Right cardiac atrium (tissue), 5 donors: ENCODE data around the gene RNASE1. TPM values are rescaled to one million over a fixed set of nuclear protein-coding genes. Genes with fewer than 3 reads are reported as not detected.
A peak's percentile ranks its signal among the peaks of the same experiment; 100 is the strongest.

Experiments used
- ATAC-seq, 2 donors: fragments of 200-7000 bp; cut with Tn5 transposase; one replicate each; pipeline versions ENCODE4 v1.8.0 to v1.9.1; 2020; ENCODE audit warnings: moderate library complexity in 2 of 2, mild to moderate bottlenecking in 1 of 2
- DNase-seq, 3 donors: peaks; one replicate each; pipeline ENCODE4 v3.0.0-alpha.2; 2020
- H3K27ac ChIP-seq: one replicate; pipeline ENCODE4 v1.5.1; 2013; ENCODE audit warnings: mild to moderate bottlenecking, low read length, control low read depth, moderate library complexity
- H3K27me3 ChIP-seq: one replicate; pipeline ENCODE4 v1.6.1; 2013; ENCODE audit not compliant: control insufficient read depth, insufficient read depth
- H3K4me1 ChIP-seq: one replicate; pipeline ENCODE4 v1.6.1; 2013; ENCODE audit warnings: low read length; ENCODE audit not compliant: control insufficient read depth, insufficient read depth
- H3K4me3 ChIP-seq: one replicate; pipeline ENCODE4 v1.5.1; 2013; ENCODE audit warnings: low read length, control low read depth
- H3K9me3 ChIP-seq: one replicate; pipeline ENCODE4 v1.6.1; 2013; ENCODE audit warnings: low read length; ENCODE audit not compliant: control insufficient read depth
- WGBS: extraction: QIAGEN DNeasy Blood & Tissue Kit; methylation state at CpG from one replicate; pipeline ENCODE4 v1.1.7; 2013; 5-methylcytosine and 5-hydroxymethylcytosine counted together
- intact Hi-C, 4 donors: fragments of 100-400 bp; cut with DNase I; formaldehyde crosslinking; loops; one replicate each; pipeline versions ENCODE4 v1.11.0 to v1.14.0; 2022 to 2023
- polyA plus RNA-seq: library from polyadenylated mRNA; stranded (reverse); fragments of 200-250 nt; gene quantifications from one replicate; pipeline ENCODE4 v1.2.3, GENCODE V29; 2013
- total RNA-seq, 4 donors: library from RNA; stranded (reverse); fragmentation: NEBNext Ultra II Directional; extraction: Animal tissue kit (Norgen Biotek cat#: 25700); gene quantifications; one replicate each; pipeline ENCODE4 v1.2.1, GENCODE V29; 2021
- donor health status: healthy with polysubstance abuse.
- donor health status: DM: no; HTN: yes; CAD: no.
- donor health status: DM: no; HTN: no; CAD: no.
- donor health status: DM: no; HTN: yes; CAD: no; lungs with severe emphysema.
- donor health status: DM: yes; HTN: yes; CAD: no.

The RNASE1 gene
- total and polyA plus RNA-seq, 5 donors = 256 to 394 (median 290) TPM

GRCh38 chr14:20794644-20795369, 7.8 kb downstream of the RNASE1 start:
- no peak for DNase-seq
- intact Hi-C loops = no loop called here
- Histone ChIP-seq H3K4me1 (no peaks in the 10 kb centered on the region), H3K27ac (no peak overlapping the region), H3K27me3 (no peaks in the 10 kb centered on the region), H3K4me3 (no peak overlapping the region), H3K9me3 (no peaks in the 10 kb centered on the region)
- no peak for ATAC-seq
- 77% methylated on average over 7 of the region's 7 CpGs for WGBS

GRCh38 chr14:20792556-20792955, 10.1 kb downstream of the RNASE1 start:
- 89% methylated on average over 4 of the region's 4 CpGs for WGBS
- ATAC-seq = no peak

GRCh38 chr14:20791597-20791996, 11.0 kb downstream of the RNASE1 start:
- H3K4me3 ChIP-seq = no peak overlapping the region
- WGBS = 82% methylated on average over 2 of the region's 2 CpGs
- intact Hi-C loops = no loop called here
- ATAC-seq = no peak
- no peaks in the 10 kb centered on the region for H3K9me3 ChIP-seq
- H3K27ac ChIP-seq = no peak overlapping the region
- H3K27me3 ChIP-seq = no peaks in the 10 kb centered on the region
- H3K4me1 ChIP-seq = no peaks in the 10 kb centered on the region
- no peak for DNase-seq

More at GRCh38 chr14:20792556-20792955, 10.1 kb downstream of the RNASE1 start:
- DNase-seq = no peak
- Histone ChIP-seq H3K4me1 (no peaks in the 10 kb centered on the region), H3K9me3 (no peaks in the 10 kb centered on the region), H3K27ac (no peak overlapping the region), H3K27me3 (no peaks in the 10 kb centered on the region), H3K4me3 (no peak overlapping the region)
- intact Hi-C loops = no loop called here

DNA sequence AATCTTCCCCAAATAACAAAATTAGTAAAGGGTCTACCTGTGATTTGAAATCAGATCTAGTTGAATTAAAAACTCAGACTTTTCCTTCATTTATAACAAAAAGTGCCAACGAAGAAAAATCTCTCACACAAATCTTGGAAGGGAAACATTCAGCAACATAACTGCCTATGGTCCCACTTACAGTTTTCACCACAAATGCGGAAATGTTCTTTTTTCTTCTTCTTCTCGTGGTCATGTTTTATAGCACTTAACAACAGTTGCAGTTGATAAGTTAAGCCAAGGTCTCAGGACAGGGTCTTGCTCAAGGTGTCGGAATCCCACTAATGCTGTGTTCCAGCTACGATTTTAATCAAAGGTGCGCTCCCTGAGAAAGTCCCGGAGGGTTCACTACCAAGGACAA, 11.5 kb downstream of the RNASE1 start:
- Histone ChIP-seq H3K27ac (no peak overlapping the region), H3K27me3 (no peaks in the 10 kb centered on the region), H3K9me3 (no peaks in the 10 kb centered on the region), H3K4me1 (no peaks in the 10 kb centered on the region), H3K4me3 (no peak overlapping the region)
- DNase-seq (no peak), ATAC-seq (no peak)
- WGBS = 69% methylated on average over 7 of the region's 7 CpGs
- intact Hi-C loops = no loop called here

GRCh38 chr14:20790464-20791116, 12.1 kb downstream of the RNASE1 start:
- Histone ChIP-seq H3K27ac (no peak overlapping the region), H3K9me3 (no peaks in the 10 kb centered on the region), H3K4me1 (no peaks in the 10 kb centered on the region), H3K27me3 (no peaks in the 10 kb centered on the region), H3K4me3 (no peak overlapping the region)
- DNase-seq = no peak
- ATAC-seq = no peak
- 88% methylated on average over 13 of the region's 13 CpGs for WGBS
- intact Hi-C loops = no loop called here

GRCh38 chr14:20789230-20789813, 13.3 kb downstream of the RNASE1 start:
- intact Hi-C loops = no loop called here
- H3K27me3 ChIP-seq = no peaks in the 10 kb centered on the region
- peak in 1 of 2 donors; percentile 78 for ATAC-seq
- H3K4me1 ChIP-seq = no peaks in the 10 kb centered on the region
- no peak overlapping the region for H3K27ac ChIP-seq
- WGBS = 43% methylated on average over 3 of the region's 3 CpGs
- H3K9me3 ChIP-seq = no peaks in the 10 kb centered on the region
- DNase-seq = no peak
- no peak overlapping the region for H3K4me3 ChIP-seq

DNA sequence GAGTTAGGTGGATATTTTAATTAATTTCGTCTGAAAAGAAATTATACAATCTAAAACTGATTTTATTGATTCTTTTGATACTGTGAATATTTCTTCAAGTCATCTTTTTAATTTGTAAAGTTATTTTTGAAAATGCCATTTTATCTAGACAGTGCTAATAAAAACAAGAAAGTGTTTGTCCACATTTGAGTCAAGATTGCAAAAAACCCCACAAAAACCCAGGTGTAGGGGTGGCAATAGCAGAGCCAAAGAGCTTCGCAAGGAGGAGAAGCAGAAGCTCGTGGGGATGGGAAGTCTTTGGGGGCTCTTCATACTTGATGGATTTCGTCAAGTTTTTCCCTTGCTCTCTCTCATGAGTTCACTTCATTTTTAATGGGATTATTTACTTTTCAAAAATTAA, 15.6 kb downstream of the RNASE1 start:
- H3K9me3 ChIP-seq = no peaks in the 10 kb centered on the region
- no peaks in the 10 kb centered on the region for H3K4me1 ChIP-seq
- intact Hi-C loops = no loop called here
- no peak for ATAC-seq
- no peak overlapping the region for H3K4me3 ChIP-seq
- no peaks in the 10 kb centered on the region for H3K27me3 ChIP-seq
- no peak overlapping the region for H3K27ac ChIP-seq
- DNase-seq = no peak
- 79% methylated on average over 4 of the region's 4 CpGs for WGBS

- Histone ChIP-seq H3K4me3 (peak overlapping the region; percentile 14), H3K27me3 (no peaks in the 10 kb centered on the region), H3K9me3 (no peaks in the 10 kb centered on the region), H3K27ac (no peak overlapping the region), H3K4me1 (no peaks in the 10 kb centered on the region)
- DNase-seq (no peak), ATAC-seq (peak; percentile 41 to 64)
- WGBS = 31% methylated on average over 5 of the region's 5 CpGs
- intact Hi-C loops = no loop called here
Measured at GRCh38 chr14:20782280-20782890, 20.3 kb downstream of the RNASE1 start.

- H3K27me3 ChIP-seq = no peaks in the 10 kb centered on the region
- ATAC-seq (peak in 1 of 2 donors; percentile 35), DNase-seq (no peak)
- WGBS = 23% methylated on average over 4 of the region's 4 CpGs
- H3K9me3 ChIP-seq = no peaks in the 10 kb centered on the region
- H3K4me3 ChIP-seq = peak overlapping the region; percentile 14
- intact Hi-C loops = no loop called here
- no peaks in the 10 kb centered on the region for H3K4me1 ChIP-seq
- peak overlapping the region; percentile 66 for H3K27ac ChIP-seq
Measured at GRCh38 chr14:20781803-20782202, 20.8 kb downstream of the RNASE1 start.

- intact Hi-C loops = no loop called here
- Histone ChIP-seq H3K4me3 (no peak overlapping the region), H3K27ac (no peak overlapping the region), H3K27me3 (no peaks in the 10 kb centered on the region), H3K9me3 (no peaks in the 10 kb centered on the region), H3K4me1 (no peaks in the 10 kb centered on the region)
- ATAC-seq (no peak), DNase-seq (no peak)
- WGBS = 79% methylated on average over 1 of the region's 1 CpG
Measured at GRCh38 chr14:20775901-20776300, 26.7 kb downstream of the RNASE1 start.

GRCh38 chr14:20775043-20775442, 27.6 kb downstream of the RNASE1 start:
- no peak for ATAC-seq
- no peak overlapping the region for H3K27ac ChIP-seq
- H3K27me3 ChIP-seq = no peaks in the 10 kb centered on the region
- intact Hi-C loops = no loop called here
- no peaks in the 10 kb centered on the region for H3K9me3 ChIP-seq
- no peaks in the 10 kb centered on the region for H3K4me1 ChIP-seq
- 75% methylated on average over 6 of the region's 6 CpGs for WGBS
- DNase-seq = no peak
- no peak overlapping the region for H3K4me3 ChIP-seq
